Hippocampal formation (tissue), 2 donors: Measurements from ENCODE around the gene SCUBE3.

Source experiments
- DNase-seq, 2 donors: peaks; one replicate each; lab custom pipeline; 2025; lab: John Stamatoyannopoulos, UW

SCUBE3 gene

GRCh38 chr6:35213824-35214756, at the start of gene SCUBE3:
SCUBE3 (plus strand) TSS chr6:35213956; CDS start chr6:35214419, 463 bp downstream.
- no peak for DNase-seq

- DNase-seq, result no peak
Measured at GRCh38 chr6:35164277-35164676, 49.5 kb upstream of the SCUBE3 start.

GRCh38 chr6:35164868-35165267, 48.9 kb upstream of the SCUBE3 start:
- no peak for DNase-seq

GRCh38 chr6:35165630-35166071, 48.1 kb upstream of the SCUBE3 start:
- DNase-seq, result no peak

- DNase-seq, result no peak
Measured at GRCh38 chr6:35166116-35166515, 47.6 kb upstream of the SCUBE3 start.

- DNase-seq, result no peak
Measured at GRCh38 chr6:35166520-35166919, 47.2 kb upstream of the SCUBE3 start.

GRCh38 chr6:35167505-35167904, 46.3 kb upstream of the SCUBE3 start:
- no peak for DNase-seq

GRCh38 chr6:35168461-35168861, 45.3 kb upstream of the SCUBE3 start:
- DNase-seq, result no peak

- no peak for DNase-seq
Measured at GRCh38 chr6:35170166-35170565, 43.6 kb upstream of the SCUBE3 start.

GRCh38 chr6:35170891-35171290, 42.9 kb upstream of the SCUBE3 start:
- DNase-seq, result no peak

GRCh38 chr6:35173044-35173426, 40.7 kb upstream of the SCUBE3 start:
- no peak for DNase-seq

GRCh38 chr6:35173427-35174087, 40.2 kb upstream of the SCUBE3 start:
- no peak for DNase-seq

- no peak for DNase-seq
Measured at GRCh38 chr6:35174088-35174434, 39.7 kb upstream of the SCUBE3 start.

GRCh38 chr6:35174501-35174900, 39.3 kb upstream of the SCUBE3 start:
- no peak for DNase-seq

- no peak for DNase-seq
Measured at GRCh38 chr6:35176301-35177024, 37.3 kb upstream of the SCUBE3 start.

- DNase-seq, result no peak
Measured at GRCh38 chr6:35177157-35177556, 36.6 kb upstream of the SCUBE3 start.

GRCh38 chr6:35177596-35177995, 36.2 kb upstream of the SCUBE3 start:
- DNase-seq, result no peak

- no peak for DNase-seq
Measured at GRCh38 chr6:35178012-35178411, 35.7 kb upstream of the SCUBE3 start.

- no peak for DNase-seq
Measured at GRCh38 chr6:35178932-35179832, 34.6 kb upstream of the SCUBE3 start.

- DNase-seq, result no peak
Measured at GRCh38 chr6:35179901-35180535, 33.7 kb upstream of the SCUBE3 start.

GRCh38 chr6:35181308-35181932, 32.3 kb upstream of the SCUBE3 start:
- DNase-seq, result no peak
